IPS-18c (cell line): Measurements from ENCODE around the gene CEP55.
"Not testable (repeated sequence)": the region's sequence is repeated elsewhere in the genome, so short reads cannot be mapped to it uniquely, and the experiment has no call there.

Source experiments
- H3K4me3 ChIP-seq: 2 replicates; pipeline ENCODE4 v1.7.0; 2013; ENCODE audit warnings: low read depth, mild to moderate bottlenecking, low read length, moderate library complexity; ENCODE audit not compliant: insufficient read depth
- H3K9me3 ChIP-seq: one replicate; pipeline ENCODE4 v1.6.1; 2013; ENCODE audit warnings: mild to moderate bottlenecking, low read length, moderate library complexity; ENCODE audit not compliant: control insufficient read depth, insufficient read depth

Gene CEP55

GRCh38 chr10:93542358-93542791, 46.0 kb downstream of the CEP55 start:
- Histone ChIP-seq H3K4me3 (no peak overlapping the region), H3K9me3 (peaks cover 3% of the 10 kb centered on the region)

GRCh38 chr10:93546995-93547394, 50.6 kb downstream of the CEP55 start:
- H3K4me3 ChIP-seq, H3K9me3 ChIP-seq: not testable (repeated sequence)

DNA sequence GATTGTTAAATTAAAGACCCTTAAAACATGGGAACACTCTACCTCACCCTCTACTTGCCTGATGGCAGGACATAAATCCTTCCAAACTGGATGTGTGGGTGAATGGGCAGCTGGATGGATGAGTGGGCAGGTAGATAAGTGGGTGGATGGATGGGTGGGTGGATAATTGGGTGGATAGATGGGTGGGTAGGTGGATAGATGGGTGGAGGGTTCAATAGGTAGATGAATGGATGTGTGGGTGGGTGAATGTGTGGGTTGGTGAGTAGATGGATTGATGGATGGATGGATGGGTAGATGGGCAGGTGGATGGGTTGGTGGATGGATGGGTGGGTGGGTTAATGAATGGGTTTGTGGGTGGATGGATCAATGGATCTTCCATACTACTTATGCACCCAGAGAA, 51.1 kb downstream of the CEP55 start:
- H3K9me3 ChIP-seq, result peaks cover 3% of the 10 kb centered on the region
- no peak overlapping the region for H3K4me3 ChIP-seq

DNA sequence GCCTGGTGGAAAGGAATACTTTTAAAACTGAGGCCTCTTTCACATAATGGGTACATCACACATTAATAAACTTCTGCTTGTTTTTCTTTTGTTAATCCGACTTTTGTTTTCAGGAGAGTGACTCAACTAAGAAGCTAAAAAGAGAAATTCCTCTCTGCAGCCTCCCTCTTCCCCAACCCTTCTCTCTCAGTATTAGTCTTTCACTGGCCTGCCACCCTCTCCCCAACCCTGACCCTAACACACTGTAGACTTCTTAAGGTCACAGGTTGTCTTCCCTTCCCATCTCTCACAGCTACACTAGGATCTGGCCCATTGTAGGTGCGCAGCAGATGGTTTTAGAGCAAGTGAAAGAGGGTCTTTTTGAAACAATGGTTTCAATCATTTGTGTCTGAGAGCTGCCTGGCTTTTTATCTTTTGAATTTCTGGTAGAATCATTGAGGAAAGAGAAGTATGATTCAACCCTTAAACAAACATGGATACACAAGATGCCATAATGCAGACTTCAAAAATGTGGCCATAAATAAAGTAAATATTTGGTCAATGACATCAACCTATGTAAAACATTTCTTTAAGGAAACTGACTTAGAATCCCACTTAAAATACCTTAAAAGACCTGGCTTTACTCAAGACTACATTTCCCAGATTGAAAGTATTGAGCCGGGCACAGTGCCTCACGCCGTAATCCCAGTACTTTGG, 52.1 kb downstream of the CEP55 start:
- no peak overlapping the region for H3K4me3 ChIP-seq

DNA sequence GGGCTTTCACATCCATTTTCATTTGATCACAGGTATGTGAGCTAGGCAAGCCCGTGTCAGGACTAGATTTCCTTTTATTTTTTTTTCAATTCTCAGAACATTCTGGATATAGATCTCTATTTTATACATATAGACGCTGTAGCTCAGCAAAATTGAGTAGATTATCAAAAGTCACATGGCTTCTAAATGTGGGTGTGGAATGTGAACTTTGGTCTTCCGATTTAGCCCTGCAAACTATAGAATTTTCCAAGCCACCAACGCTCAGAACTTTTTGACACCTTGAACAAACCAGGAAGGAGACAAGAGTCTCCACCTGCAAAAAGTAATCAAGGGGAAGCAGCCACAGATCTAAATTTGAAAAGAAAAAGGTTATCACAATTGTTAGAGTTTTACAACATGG, 54.2 kb downstream of the CEP55 start:
- Histone ChIP-seq H3K4me3 (no peak overlapping the region), H3K9me3 (no peaks in the 10 kb centered on the region)

More for the DNA sequence above, 52.1 kb downstream of the CEP55 start:
- H3K9me3 ChIP-seq, result no peaks in the 10 kb centered on the region

DNA sequence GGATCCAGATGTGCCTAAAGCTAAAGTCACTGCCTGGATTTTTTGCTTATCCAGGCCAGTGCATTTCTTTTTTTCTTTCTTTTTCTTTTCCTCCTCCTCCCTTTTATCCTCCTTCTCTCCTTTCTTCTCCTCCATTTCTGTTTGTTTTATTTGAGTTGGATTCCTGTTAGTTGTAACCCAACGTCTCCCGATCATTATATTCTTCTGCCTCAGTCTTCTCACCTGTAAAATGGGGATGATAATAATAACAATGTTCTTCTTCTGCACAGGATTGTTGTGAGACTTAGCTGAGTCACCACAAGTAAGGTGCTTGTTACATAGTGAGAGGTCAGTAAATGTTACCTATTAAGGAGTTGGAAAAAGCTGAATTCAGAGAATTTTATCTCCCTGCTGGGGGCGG, 56.4 kb downstream of the CEP55 start:
- H3K4me3 ChIP-seq, result no peak overlapping the region
- H3K9me3 ChIP-seq, result no peaks in the 10 kb centered on the region

- Histone ChIP-seq H3K9me3 (no peaks in the 10 kb centered on the region), H3K4me3 (no peak overlapping the region)
Measured at GRCh38 chr10:93553482-93554315, 57.3 kb downstream of the CEP55 start.

DNA sequence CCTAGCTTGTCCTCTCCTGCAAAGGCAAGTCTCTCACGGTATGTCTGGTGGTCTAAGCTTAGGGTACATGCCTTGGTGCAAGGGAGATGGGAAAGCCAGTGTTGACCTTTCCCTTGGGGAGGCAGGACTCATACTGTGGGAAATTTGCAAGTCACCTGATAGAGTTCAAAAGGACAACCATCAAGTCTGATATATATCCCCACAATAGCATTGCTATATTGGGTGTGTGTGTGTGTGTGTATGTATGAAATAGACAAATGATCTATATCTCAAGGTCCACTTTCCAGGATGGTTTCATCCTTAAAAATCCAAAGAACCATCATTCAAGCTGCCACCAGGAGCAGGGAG, 57.9 kb downstream of the CEP55 start:
- no peak overlapping the region for H3K4me3 ChIP-seq

DNA sequence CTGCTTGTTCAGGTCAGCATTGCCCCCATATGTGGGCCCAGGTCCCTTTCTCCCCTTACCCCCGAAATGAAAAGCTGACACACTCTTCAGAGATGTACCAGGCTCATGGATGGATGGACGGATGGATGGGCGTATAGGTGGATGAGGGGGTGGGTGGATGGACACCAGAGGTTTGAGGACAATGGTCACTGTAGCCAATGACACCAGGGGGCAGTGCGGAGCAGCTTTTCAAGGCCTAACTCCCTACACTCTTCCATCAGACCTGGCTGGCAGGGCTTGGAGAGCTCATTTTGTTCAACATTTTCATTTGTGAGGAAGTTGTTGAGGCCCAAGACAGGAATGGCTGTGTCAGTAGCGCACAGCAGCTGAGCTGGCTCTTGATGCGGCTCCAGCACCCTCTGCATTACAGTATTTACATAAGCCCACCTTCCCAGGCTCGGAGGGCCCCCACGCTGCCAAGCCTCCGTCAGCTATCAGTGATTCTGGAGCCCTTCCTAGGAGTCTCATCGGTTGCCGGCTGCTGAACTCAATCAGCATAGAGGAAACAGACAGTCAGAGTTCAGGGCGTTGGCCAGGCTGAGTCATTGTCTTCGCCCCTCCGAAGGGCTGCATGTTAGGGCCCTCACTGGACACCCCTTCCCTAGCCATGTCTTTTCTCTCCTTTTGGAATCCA, 58.5 kb downstream of the CEP55 start:
- Histone ChIP-seq H3K4me3 (no peak overlapping the region), H3K9me3 (no peaks in the 10 kb centered on the region)

More for the DNA sequence above, 57.9 kb downstream of the CEP55 start:
- H3K9me3 ChIP-seq, result no peaks in the 10 kb centered on the region

DNA sequence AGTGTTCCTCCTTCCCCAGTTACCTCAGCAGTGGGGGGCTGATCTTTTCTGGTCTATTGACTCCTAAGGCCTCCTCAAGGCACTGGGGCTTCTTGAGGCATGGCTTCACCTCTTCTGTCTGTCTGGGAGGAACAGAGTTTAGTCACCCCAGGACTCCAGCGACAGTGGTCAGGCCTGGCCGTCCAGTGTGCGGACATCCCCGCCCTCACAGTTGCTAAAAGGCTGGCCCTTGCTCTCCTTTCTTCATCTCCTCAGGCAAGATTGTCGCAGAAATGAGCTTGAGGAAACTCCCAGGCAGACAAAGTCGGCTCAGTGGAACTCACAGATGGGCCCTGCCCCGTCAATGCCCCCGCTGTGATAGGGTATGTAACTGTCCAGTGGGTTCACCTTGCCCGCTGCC, 63.1 kb downstream of the CEP55 start:
- no peak overlapping the region for H3K4me3 ChIP-seq
- H3K9me3 ChIP-seq, result no peaks in the 10 kb centered on the region

- no peak overlapping the region for H3K4me3 ChIP-seq
- no peaks in the 10 kb centered on the region for H3K9me3 ChIP-seq
Measured at GRCh38 chr10:93560541-93560940, 64.1 kb downstream of the CEP55 start.

DNA sequence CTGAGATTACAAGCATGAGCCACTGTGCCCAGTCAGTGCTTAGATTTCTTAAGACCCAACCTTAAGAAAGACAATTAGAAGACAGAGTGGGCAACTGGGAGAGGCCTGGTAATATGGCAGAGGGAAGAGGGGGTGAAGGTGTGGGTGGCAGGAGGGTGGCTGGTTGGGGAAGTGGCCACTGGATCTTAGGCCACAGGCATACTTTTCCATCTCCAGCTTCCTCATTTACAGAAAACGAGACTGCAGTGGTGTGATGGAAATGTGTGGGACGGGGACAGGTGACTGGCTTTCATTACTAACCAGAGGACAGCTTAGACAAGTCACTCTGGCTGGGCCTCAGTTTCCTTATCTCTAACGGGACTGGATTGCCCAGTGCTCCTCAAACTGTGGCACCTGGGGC, 69.0 kb downstream of the CEP55 start:
- H3K4me3 ChIP-seq, result no peak overlapping the region
- H3K9me3 ChIP-seq, result no peaks in the 10 kb centered on the region

GRCh38 chr10:93566435-93567276, 70.2 kb downstream of the CEP55 start, which contains the start of gene FFAR4:
Gene FFAR4, plus strand, starts transcription at chr10:93566665. Its CDS starts 56 bp downstream, at chr10:93566721.
- no peaks in the 10 kb centered on the region for H3K9me3 ChIP-seq
- H3K4me3 ChIP-seq, result peak within 1 kb of the TSS; percentile 58

- H3K9me3 ChIP-seq, result no peaks in the 10 kb centered on the region
- H3K4me3 ChIP-seq, result peak overlapping the region; percentile 58
Measured at GRCh38 chr10:93567277-93568104, 71.1 kb downstream of the CEP55 start.

- H3K4me3 ChIP-seq, result peak overlapping the region; percentile 15; the same call in 1 of the 2 replicates
- H3K9me3 ChIP-seq, result no peaks in the 10 kb centered on the region
Measured at GRCh38 chr10:93568105-93568390, 71.6 kb downstream of the CEP55 start.

DNA sequence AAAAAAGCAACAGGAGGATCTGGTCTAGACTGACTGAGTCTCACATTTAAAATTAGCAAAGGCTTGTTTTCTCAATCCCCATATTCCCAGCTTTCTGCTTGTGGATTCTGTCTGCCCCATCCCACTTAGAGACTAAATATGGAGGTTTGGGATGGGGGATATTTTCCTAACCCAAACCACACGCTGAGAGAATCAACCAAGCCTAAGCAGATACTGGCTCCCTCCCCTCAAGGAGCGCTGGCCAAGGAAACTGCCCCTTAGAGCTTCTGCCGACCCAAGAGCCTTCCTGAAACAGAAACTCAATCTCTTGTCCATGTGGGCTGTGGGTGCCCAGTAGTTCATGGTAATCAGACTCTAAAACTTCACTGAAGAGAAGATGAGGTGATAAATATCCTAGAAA, 74.0 kb downstream of the CEP55 start:
- H3K4me3 ChIP-seq, result no peak overlapping the region
- no peaks in the 10 kb centered on the region for H3K9me3 ChIP-seq
